Activated CD4-positive, alpha-beta T cell treated with anti-CD3 and anti-CD28 coated beads, Interleukin-2, amount 50 U/mL, for 4 hours (primary cell): ENCODE data around the gene PDGFC.

Experiments used
- DNase-seq, 2 experiments: peaks; one replicate each; pipeline ENCODE4 v3.0.0-alpha.2; 2020

The PDGFC gene

GRCh38 chr4:156729416-156729815 lies 242.2 kb downstream of the PDGFC start:
- DNase-seq: no peak

GRCh38 chr4:156725257-156725656 lies 246.3 kb downstream of the PDGFC start:
- DNase-seq: no peak

DNA sequence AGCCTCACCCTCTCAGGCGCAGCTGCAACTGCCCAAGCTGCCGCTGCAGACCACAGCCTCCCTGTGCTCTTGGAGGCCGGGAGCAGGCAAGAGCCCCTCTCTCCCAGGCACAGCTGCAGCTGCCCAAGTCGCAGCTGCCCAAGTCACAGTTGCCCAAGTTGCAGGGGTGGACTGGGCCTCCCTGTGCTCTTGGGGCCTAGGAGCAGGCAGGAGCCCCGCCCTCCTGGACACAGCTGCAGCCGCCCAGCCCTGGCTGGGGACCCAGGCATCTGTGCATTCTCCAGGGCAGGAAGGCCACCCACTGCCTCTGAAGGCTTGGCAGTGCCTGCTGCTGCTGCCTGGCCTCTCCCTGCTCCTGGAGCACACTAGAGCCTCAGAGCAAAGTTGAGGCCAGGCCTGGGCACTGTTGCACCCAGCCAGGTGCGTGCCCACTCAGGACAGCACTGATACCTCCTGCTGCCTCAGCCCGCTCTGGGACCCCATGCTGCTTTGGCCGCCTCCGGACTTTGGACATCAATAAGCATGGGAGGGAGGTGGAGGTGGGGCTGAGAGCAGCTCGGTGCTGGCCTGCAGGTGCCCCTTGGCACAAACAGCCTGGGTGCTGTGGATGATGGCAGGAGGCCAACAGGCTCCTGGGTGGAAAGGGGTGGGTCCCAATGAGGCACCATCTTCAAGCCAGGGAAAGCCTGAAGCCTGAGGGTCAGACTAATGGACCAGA lies 247.5 kb downstream of the PDGFC start:
- no peak for DNase-seq

- no peak for DNase-seq
Measured at GRCh38 chr4:156718226-156718625, 253.4 kb downstream of the PDGFC start.

- DNase-seq: no peak
Measured at GRCh38 chr4:156711193-156711590, 260.4 kb downstream of the PDGFC start.
